ENCODE measurements around the gene C9orf50. TPM values are rescaled to one million over a fixed set of nuclear protein-coding genes. Genes with fewer than 3 reads are reported as not detected.
A peak's percentile ranks its signal among the peaks of the same experiment; 100 is the strongest.

Gene C9orf50
- total RNA-seq, 4 donors from 2014 or later = not detected

- 43 to 46% methylated on average over 7 to 10 of the region's 12 CpGs for WGBS, 2 donors
- no peak overlapping the region for H3K27ac ChIP-seq
- H3K4me3 ChIP-seq = peak overlapping the region in 3 of 4 donors; percentile 69 to 90 (median 86)
- intact Hi-C loops (cut with DNase I) = no loop called here
- no peaks in the 10 kb centered on the region for H3K27me3 ChIP-seq
- DNase-seq = no peak
- H3K9me3 ChIP-seq = no peaks in the 10 kb centered on the region
- H3K4me1 ChIP-seq = peaks cover 23 to 84% (median 45%) of the 10 kb centered on the region in 3 donors
- TF ChIP-seq POLR2A (IDR thresholded peaks at IDR 0.05) (no peak), CTCF (IDR thresholded peaks at IDR 0.05) (no peak)
- H3K36me3 ChIP-seq = peaks cover 0 to 6% (median 2%) of the 10 kb centered on the region in 3 donors
Measured at GRCh38 chr9:129627556-129628440, 6.9 kb upstream of the C9orf50 start.

- 0 to 13% methylated on average over 6 to 19 of the region's 20 CpGs for WGBS, 2 donors
- H3K4me1 ChIP-seq = peaks cover 22 to 76% (median 38%) of the 10 kb centered on the region in 3 donors
- peak overlapping the region; percentile 93 to 95 (median 93) for H3K27ac ChIP-seq
- intact Hi-C loops (cut with DNase I) = no loop called here
- peak overlapping the region; percentile 69 to 90 (median 84) for H3K4me3 ChIP-seq
- TF ChIP-seq CTCF (IDR thresholded peaks at IDR 0.05) (no peak), POLR2A (IDR thresholded peaks at IDR 0.05) (no peak)
- H3K36me3 ChIP-seq = no peaks in the 10 kb centered on the region
- no peak for DNase-seq
- H3K9me3 ChIP-seq = no peaks in the 10 kb centered on the region
- H3K27me3 ChIP-seq = no peaks in the 10 kb centered on the region
Measured at GRCh38 chr9:129626625-129627284, 5.9 kb upstream of the C9orf50 start.

- intact Hi-C loops (cut with DNase I) = no loop called here
- no peaks in the 10 kb centered on the region for H3K36me3 ChIP-seq
- WGBS, 2 donors = 1% methylated on average over 18 to 20 of the region's 55 CpGs
- H3K27ac ChIP-seq = peak within 1 kb of the TSS; percentile 93 to 95 (median 93)
- peak within 1 kb of the TSS; percentile 69 to 90 (median 84) for H3K4me3 ChIP-seq
- H3K4me1 ChIP-seq = peaks cover 17 to 70% (median 32%) of the 10 kb centered on the region in 3 donors
- H3K9me3 ChIP-seq = no peaks in the 10 kb centered on the region
- peak in 3 of 4 donors; percentile 77 to 97 (median 94) for TF ChIP-seq POLR2A (IDR thresholded peaks at IDR 0.05)
- TF ChIP-seq CTCF (IDR thresholded peaks at IDR 0.05) = peak in 2 of 6 experiments; percentile 4 to 29
- peak; percentile 51 for DNase-seq
- peaks cover 0 to 3% (median 0%) of the 10 kb centered on the region in 4 donors for H3K27me3 ChIP-seq
Measured at GRCh38 chr9:129626079-129626624, 5.3 kb upstream of the C9orf50 start, which contains the start of gene NTMT1. NTMT1 (plus strand) TSS chr9:129626163; CDS start chr9:129632704, 6,541 bp downstream.

- Histone ChIP-seq H3K4me1 (peaks cover 20 to 68% (median 30%) of the 10 kb centered on the region in 3 donors), H3K36me3 (no peaks in the 10 kb centered on the region), H3K27ac (peak overlapping the region in 3 of 4 donors; percentile 93 to 95 (median 93)), H3K9me3 (no peaks in the 10 kb centered on the region), H3K27me3 (peaks cover 0 to 15% (median 0%) of the 10 kb centered on the region in 4 donors), H3K4me3 (peak overlapping the region in 1 of 4 donors; percentile 86)
- DNase-seq = no peak
- intact Hi-C loops (cut with DNase I) = no loop called here
- TF ChIP-seq CTCF (IDR thresholded peaks at IDR 0.05) (no peak), POLR2A (IDR thresholded peaks at IDR 0.05) (no peak)
- WGBS, 2 donors = 20 to 25% methylated on average over 9 of the region's 9 CpGs
Measured at GRCh38 chr9:129624947-129625346, 4.0 kb upstream of the C9orf50 start.
